ENCODE data around the gene SIVA1.

The SIVA1 gene

DNA sequence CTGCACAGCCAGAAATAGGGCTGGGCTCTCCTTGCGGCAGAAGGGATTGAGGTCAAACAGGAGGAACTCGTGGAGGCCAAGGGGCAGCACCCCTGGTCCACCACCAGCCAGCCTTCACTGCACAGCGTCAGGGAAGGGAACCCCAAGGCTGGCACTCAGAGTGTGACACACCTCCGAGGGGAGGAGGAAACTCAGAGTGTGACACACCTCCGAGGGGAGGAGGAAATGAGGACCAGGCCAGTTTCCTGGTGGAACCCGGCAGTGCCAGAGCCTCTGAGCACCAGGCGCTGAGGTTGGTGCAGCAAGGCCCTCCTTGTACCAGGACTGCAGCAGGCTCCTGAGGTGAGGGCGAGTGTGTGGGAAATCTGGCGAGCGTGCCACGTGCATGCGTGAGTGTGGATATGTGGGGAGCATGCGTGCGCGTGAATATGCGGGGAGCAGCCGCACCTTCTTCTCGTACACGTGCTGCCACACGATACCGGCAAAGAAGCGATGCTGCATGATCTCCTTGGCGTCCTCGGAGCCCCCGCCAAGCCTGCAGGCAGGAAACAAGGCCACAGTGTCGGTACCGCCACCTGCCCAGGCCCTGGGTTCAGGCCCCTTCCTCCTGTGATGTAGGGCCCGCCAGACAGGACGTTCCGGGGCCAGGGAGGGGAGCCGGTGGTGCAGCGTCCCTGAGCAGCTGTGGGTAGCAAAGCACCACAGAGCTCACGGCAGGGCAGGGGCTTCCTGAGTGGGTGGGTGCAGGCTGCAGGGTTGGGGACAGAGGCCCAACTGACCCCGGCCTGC lies 19.2 kb downstream of the SIVA1 start:
- DNase-seq (ENCODE audit: low read depth) = no peak

DNA sequence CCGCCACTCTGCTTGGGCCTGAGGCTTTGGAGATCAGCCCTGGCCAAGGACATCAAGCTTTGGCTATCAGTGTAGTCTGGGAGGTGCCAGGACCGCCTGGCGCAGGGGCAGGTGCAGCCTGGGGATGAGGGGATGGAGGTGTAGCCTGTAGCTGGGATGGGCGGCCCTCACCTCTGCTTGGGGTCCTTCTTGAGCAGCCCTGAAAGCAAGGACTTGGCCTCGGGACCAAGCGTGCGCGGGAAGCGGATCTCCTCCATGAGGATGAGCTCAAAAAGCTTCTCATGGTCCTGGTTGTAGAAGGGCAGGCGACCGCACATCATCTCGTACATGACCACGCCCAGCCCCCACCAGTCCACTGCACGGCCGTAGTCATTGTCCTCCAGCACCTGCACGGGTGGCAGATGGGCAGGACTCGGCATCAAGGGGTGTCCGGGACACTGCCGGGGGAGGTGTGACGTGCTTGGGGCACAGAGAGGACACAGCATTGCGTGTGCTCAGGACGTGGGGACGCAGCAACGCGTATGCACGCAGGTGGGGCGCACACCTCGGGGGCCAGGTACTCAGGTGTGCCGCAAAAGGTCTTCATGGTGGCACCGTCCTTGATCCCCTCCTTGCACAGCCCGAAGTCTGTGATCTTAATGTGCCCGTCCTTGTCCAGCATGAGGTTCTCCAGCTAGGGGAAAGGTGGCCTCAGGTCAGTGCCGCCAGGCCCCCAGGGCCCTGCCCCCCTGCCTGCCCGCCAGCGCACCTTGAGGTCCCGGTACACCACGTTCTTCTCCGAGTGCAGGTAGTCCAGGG lies 20.0 kb downstream of the SIVA1 start:
- no peak for DNase-seq (ENCODE audit: low read depth)

DNA sequence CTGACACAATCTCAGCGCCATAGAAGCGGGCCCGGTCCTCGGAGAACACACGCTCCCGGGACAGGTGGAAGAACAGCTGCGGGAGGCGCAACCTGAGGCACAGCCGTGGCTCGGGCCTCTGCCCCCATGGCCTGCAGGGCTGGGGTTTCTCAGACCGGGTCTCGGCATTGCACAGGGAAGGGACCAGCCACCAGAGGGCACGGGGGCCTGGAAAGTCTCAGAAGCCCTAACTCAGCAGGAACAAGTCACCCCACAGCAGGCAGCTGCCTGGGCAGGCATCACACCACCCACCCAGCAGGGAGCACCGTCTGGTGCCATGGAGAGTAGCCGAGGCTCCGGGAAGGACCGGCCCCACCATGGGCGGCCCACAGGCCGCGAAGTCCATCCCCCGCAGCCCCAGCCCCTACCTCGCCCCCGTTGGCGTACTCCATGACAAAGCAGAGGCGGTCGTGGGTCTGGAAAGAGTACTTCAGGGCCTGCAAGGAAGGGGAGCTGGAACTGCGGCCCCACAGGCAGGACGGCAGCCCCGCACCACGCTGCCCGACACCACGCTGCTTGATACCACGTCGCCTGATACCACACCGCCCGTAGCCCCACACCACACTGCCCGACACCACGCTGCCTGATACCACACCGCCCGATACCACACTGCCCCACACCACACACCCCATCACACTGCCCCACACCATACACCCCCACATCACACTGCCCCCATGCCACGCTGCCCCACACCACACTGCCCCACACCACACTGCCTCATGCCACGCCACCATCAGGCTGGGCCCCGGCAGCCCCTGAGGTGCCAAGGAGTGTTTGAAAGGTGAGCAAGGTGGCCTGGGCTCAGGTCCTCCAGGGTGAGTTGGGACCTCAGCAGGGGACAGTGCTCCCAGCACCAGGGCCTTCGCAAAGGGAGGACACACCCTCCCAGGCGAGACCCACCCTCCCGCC lies 20.8 kb downstream of the SIVA1 start:
- no peak for DNase-seq (ENCODE audit: low read depth)

DNA sequence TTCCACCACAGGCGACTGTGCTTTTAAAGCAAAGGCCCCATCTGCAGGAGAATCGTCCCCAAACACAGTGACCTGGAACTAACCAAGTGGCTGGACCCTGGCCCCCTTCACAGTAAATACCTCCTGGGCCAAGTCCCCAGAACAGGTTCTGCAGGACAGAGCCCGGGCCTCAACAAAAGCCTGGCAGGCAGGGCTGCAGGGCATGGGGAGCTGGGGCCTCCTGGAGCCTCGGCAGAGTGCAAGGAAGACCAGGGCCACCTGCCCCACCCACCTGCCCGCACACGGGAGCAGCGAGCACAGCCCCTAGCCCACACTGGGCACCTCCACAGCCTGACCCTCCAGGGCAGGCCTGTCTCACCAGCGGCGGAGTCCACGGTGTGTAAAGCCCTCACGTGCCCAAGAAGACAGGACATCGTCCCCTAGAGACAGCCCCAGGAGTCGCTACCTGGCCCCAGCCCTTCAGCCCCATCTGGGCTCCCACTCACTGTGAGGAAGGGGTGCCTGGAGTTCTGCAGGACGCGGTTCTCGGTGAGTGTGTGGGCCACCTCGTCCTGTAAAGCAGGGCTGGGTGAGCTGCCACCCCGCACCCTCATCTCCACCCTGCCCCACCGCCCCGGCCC lies 21.6 kb downstream of the SIVA1 start:
- no peak for DNase-seq (ENCODE audit: low read depth)

DNA sequence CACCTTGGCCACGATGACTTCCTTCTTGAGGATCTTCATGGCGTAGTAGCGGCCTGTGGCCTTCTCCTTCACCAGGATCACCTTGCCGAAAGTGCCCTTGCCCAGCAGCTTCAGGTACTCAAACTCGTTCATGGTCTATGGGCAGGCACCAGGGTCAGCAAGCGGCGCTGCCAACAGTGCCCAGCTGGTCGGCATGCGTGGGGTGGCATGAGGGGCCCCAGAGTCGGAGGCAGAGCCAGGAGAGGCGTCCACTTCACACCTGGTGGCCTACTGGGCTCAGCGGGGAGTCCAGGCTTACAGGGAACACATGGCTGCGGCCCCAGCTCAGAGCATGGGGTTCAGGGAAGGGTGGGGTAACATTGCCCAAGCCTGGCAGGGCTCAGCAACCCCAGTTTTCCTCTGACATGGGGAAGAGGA lies 22.1 kb downstream of the SIVA1 start:
- DNase-seq (ENCODE audit: low read depth) = no peak

DNA sequence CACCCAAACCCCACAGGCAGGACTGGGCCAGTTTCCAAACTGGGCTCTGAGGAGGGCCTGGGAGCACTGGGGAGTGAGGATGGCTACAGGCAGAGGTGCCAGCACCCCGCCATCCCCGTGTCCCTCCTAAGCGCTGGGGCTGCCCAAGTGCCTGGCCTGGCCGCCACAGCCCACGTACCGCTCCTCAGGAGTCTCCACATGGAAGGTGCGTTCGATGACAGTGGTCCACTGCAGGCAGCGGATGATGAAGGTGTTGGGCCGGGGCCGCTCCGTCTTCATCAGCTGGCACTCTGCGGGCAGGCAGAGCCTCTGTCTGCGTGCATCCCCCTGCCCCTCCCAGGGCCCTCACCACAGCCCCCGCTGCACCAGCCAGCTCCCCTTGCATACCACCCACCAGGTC lies 23.5 kb downstream of the SIVA1 start:
- DNase-seq (ENCODE audit: low read depth) = no peak

DNA sequence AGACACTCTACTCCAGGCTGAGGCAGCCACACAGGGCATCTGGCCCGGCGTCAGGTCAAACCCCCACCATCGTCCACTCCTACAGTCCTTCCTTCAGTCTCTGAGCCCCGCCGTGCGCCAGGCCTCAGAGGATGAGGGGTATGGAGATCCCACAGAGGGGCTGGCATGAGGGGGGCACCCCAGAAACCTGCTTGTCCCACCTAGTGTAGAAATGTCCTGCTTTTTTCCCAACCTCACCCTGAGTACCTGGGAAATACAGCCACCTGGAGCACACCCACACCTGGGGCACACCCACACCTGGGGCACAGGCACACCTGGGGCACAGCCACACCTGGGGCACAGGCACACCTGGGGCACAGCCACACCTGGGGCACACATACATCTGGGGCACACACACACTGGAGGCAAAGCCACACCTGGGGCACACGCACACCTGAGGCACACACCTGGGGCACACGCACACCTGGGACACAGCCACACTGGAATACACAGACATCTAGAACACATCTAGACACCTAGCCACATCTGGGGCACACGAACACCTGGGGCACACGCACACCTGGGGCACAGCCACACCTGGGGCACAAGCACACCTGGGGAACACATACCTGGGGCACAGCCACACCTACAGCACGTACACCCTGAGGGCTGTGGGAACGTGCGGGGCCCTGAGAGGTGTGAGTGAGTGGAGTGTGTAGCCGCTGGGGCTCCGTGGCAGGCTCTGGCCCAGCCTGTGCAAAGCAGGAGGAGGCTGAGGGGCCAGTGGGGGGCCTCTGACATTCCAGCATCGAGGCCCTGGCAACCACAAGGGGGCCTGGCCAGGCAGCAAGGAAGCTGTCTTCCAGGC lies 24.2 kb downstream of the SIVA1 start:
- no peak for DNase-seq (ENCODE audit: low read depth)

DNA sequence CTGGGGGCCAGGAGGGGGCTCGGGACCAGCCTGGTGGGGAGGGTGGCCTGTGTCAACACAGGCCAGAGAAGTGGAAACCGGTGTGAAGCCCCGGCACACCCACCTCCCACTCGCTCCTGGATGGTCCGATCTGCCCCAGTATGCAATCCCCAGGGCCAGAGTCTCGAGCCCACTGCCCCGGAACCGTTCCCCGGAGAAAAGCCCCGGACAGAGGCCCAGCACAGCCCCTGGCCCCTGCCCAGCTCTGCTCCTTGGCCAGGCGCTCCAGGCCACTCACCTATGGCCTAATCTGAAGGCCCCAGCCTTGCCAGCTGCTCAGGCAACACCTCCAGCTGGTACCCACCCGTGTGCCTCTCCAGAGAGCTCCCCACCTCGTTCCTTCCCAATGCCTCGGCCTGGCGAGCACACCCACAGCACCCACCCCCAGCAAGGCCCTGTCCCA lies 24.9 kb downstream of the SIVA1 start:
- no peak for DNase-seq (ENCODE audit: low read depth)

DNA sequence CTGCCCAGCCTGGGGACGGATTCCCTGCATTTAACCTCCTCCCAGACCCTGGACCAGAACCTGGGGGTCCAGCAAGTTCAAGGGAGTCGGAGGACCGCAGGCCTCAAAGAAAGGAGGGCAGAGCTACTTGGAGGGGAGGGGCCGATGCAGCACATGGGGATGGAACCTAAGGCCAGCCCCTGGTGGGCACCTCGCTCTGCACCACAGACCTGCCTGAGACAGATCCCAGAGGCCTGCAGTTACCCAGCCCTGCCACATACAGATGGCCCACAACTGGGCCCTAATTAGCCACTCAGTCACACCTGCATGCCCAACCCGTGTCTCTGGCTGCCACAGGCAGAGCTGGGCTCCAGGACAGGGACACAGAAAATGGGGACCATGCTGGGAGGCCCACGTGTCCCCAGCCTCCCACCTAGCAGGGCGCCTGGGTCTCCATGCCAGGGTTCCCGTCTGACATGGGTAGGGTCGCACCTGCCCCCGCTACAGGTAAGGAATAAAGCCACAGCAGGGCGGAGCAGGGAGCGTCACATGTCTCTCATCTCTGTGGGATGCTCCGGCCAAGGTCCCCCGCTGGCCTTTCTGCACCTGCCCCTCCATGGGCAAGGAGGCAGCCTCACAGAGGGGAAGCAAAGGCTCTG lies 25.9 kb downstream of the SIVA1 start:
- no peak for DNase-seq (ENCODE audit: low read depth)

DNA sequence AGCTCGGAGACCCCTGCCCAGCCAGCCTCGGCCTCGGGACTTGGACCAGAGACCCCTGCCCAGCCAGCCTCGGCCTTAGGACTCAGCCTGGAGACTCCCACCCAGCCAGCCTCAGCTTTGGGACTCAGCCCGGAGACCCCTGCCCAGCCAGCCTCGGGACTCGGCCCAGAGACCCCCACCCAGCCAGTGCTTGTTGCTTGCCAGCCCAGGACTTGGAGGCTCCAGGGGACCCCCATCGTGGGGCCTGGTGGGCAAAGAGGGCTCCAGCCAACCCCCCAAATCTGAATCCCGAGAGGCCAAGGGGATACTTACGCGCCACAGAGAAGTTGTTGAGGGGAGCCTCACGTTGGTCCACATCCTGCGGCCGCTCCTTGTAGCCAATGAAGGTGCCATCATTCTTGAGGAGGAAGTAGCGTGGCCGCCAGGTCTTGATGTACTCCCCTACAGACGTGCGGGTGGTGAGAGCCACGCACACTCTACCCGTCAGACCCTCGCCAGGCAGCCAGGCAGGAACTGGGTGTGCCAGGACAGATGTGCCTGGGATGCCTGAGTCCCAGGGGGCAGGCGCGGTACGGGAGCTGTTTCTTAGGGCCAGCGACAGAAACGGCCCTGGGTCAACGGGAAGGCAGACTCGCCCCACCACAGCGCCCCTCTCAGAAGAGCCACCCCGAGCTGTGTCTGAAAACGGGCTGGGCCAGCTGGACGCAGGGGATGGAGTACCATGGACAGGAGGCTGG lies 27.0 kb downstream of the SIVA1 start:
- no peak for DNase-seq (ENCODE audit: low read depth)

DNA sequence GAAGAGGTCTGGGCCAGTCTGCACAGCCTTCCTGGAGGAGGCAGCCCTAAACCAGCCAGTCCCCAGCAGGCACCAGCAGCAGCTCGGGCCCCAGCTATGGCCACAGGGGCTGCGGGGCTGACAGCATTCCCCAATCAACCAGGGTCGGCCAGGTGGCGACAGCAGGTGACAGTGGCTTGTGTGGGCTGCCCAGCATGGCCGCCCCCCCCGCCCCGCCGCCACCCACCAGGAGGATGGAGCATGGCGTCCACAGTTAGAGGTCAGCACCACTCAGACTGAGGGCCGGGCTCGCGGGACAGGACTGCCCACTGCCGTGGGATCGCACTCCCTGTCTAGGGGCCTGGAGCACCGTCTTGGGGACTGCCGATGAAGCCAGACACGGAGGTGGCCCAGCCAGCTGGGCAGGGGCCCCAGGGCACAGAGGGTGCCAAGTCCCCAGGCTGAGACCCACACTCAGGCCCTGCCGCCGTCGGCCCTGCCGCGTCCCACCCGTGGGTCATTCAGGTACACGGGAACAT lies 27.6 kb downstream of the SIVA1 start:
- DNase-seq (ENCODE audit: low read depth) = no peak

DNA sequence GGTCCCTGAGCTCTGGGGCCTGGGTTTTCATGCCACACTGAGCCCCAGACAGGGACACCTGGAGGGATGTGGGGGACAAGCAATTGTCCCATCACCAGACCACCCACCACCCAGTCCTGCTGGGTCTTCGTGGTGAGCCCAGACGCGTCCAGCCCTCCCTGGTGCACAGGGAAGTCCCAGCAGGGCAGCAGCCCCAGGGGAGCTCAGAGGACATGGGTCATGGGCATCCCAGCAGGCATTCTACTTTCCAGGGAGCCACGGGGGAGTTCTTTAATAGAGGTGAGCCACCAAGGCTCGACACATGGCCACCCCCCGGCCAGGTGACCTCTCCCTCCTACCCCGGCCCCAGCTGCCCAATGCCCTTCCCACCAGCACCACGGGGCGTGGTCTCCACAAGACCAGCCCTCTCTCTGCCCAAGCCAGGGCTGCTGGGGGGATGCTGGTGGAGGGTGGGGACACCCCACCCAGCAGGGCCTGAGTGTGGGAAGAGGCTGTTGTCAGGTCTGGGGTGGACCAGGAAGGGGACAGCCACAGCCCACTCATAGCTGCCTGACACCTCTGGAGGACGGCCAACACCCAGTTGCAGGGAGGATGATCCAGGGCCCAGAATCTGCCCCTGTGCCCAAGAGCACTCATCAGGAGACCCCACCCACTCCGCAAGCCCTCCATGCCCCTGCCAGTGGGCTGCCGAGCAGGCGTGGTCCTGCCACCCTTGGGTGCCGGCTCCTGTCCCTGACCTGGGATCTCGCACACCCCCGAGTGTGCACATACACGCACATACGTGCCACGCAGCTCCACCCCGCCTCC lies 28.5 kb downstream of the SIVA1 start:
- DNase-seq (ENCODE audit: low read depth) = no peak

DNA sequence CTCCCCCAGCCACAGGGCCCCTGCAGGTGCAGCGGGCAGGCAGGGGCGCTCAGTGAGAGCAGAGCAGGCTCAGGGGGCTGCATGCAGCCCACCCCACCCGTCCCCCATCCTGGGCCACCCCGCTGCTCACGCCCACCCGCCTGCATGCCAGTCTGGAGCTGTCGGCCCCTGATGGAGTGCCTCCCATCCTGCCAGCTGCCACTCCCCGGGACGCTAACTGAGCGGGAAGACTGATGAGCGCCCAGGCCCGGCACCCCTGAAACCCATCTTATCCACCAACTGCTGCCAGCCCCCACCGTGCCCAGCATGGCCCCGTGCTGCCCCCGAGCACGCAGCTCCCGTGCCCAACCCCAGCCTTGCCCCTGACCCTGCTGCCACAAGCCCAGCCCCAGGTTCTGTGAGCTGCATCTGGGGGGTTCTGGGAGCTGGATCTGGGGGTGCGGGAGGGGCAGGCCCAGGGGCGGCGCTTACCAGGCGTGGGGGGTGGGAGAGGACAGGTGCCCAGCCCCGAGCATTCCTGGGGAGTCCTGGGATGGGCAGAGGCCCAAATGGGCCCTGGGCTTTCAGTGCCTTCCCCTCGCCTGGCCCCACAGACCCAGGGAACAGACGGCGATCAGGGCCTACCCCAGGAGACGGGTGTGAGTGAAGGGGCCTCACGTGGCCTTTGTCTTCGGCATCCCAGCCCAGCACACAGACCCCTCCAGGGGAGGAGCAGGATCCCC lies 29.3 kb downstream of the SIVA1 start:
- DNase-seq (ENCODE audit: low read depth) = no peak

DNA sequence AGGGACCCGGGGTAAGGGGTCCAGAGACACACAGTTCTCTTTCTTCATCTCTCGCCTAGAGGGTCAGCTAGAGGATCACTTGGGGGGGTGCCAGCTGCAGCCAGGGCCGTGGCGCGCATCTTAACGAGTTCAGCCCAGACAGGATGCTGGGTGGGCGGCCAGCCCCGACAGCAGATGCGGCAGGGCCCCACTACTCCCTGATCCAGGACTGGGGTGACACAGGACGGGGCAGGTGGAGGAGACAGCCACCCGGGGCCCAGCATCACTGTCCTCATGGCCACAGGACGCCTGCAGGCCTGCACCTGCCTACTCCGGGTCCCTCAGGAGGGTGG lies 29.8 kb downstream of the SIVA1 start:
- DNase-seq (ENCODE audit: low read depth) = no peak

DNA sequence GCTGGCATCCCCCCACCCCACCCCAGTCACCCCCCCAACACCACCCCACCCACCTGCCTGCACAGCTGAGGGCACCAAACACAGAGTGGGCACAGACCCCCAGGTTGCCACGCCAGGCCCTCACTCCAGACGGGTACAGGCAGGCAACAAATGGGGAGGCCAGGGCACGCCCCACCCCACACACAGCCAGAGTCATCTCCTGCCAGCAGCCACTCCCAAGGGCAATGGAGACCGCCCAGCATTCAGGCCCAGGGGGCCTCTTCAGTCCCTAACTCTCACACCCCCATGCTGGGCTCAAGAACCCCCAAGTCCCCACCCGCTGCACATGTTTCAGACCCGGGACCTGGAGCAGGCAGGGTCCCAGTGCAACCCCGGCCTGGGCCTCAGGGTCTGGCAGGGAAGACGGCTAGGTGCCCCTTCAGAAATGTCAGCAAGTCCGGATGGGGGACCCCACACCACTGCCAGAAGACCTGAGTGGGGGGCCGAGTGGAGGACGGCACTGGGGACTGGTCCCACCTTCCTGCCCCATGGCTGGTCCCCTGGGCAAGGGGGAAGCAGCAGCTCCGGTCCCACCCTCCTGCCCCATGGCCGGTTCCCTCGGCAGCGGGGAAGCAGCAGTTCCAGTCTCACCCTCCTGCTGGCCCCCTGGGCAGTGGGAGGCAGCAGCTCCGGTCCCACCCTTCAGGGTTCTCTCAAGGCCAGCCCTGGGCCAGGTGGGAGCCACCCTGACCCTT lies 30.7 kb downstream of the SIVA1 start:
- DNase-seq (ENCODE audit: low read depth) = no peak

DNA sequence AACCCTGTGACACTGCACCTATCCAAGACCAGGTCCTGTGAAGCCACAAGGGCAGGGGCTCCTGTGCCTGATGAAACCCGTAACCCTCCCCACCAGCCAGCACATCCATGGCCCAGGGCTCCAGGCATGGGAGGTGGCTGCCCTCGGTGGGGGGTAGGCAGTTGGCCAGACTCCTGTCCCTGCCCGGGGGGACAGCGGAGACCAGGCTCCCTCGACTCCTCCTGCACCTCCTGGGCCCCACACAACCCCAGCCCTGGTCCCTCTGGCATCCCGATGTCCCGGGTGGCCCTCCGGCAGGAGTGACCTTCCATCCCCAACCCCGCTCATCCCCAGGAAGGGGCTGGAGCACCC lies 31.2 kb downstream of the SIVA1 start:
- no peak for DNase-seq (ENCODE audit: low read depth)

All from activated gamma-delta T cell treated with anti-CD3 and anti-CD28 coated beads, Interleukin-2, amount 50 U/mL, for 16 hours (primary cell).